ENCODE measurements around the gene CLIP2.

DNA sequence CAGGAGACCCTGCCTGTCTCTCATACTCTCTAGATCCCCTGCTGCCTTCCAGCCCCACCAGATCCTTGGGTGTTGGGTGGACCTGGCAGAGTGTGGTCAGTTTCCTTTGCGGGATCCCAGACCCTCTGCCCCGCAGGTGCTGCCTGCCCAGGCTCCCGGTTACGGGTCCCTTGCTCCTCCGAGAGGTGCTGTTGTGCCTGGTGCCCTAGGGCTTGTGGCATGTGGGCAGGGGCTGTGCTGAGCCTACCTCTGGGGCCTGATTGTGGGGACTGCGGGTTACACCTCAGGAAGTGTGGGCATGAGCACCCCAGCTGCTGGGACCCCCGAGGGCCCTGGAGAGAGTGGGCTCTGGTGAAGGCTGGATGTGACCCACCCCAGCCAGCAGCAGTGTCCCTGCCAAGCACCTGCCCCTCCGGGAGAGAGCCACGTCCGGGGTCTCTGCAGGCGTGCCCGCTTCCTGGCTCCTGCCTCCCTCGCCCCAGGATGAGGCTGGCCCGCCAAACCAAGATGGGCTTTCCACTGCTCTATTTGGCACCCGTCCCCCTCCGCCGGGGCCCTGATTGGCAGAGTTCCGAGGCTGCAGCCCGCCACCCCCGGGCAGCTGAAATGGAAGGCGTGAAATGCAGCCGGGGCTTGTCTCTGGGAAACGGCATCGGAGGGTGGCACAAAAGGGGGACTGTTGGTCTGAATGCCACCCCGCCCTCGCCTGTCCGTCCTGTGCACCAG lies 17.0 kb downstream of the CLIP2 start:
- TF ChIP-seq CTBP1 (IDR thresholded peaks at IDR 0.05; ENCODE audit: borderline replicate concordance) (no peak), FOXM1 (IDR thresholded peaks at IDR 0.05; ENCODE audit: borderline replicate concordance) (no peak), ARNT (IDR thresholded peaks at IDR 0.05) (no peak), ZNF384 (IDR thresholded peaks at IDR 0.05) (no peak), SUZ12 (IDR thresholded peaks at IDR 0.05) (no peak), FOXA1 (IDR thresholded peaks at IDR 0.05) (no peak), BHLHE40 (IDR thresholded peaks at IDR 0.05; ENCODE audit: borderline replicate concordance) (no peak), TARDBP (IDR thresholded peaks at IDR 0.05) (no peak), NFRKB (IDR thresholded peaks at IDR 0.05) (no peak), LEF1 (IDR thresholded peaks at IDR 0.05; ENCODE audit: borderline replicate concordance) (no peak)
- TF ChIP-seq, protein P1, sequence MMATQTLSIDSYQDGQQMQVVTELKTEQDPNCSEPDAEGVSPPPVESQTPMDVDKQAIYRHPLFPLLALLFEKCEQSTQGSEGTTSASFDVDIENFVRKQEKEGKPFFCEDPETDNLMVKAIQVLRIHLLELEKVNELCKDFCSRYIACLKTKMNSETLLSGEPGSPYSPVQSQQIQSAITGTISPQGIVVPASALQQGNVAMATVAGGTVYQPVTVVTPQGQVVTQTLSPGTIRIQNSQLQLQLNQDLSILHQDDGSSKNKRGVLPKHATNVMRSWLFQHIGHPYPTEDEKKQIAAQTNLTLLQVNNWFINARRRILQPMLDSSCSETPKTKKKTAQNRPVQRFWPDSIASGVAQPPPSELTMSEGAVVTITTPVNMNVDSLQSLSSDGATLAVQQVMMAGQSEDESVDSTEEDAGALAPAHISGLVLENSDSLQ (IDR thresholded peaks at IDR 0.05) = no peak

Data from HEK293T (cell line).